ENCODE results near the gene ARF6.

GRCh38 chr14:49881350-49882001 is 11.4 kb upstream of the ARF6 start:
- TF ChIP-seq YY1 (IDR thresholded peaks at IDR 0.05; ENCODE audit: insufficient read depth, insufficient read length) (no peak), ZNF274 (IDR thresholded peaks at IDR 0.05; ENCODE audit: low read depth, low read length) (no peak), SUZ12 (IDR thresholded peaks at IDR 0.05; ENCODE audit: extremely low read depth, insufficient read depth, insufficient read length) (no peak)

All from NT2/D1 (cell line).